GM19463 (cell line): ENCODE data around the gene SPON1.
"Not testable (repeated sequence)": the region's sequence is repeated elsewhere in the genome, so short reads cannot be mapped to it uniquely, and the experiment has no call there.

ENCODE experiments used
- ATAC-seq: cut with Tn5 transposase; IDR thresholded peaks from one replicate; pipeline ENCODE4 v1.9.1; 2021; ENCODE audit warnings: mild to moderate bottlenecking, moderate library complexity; ENCODE audit not compliant: unreplicated experiment

Gene SPON1

GRCh38 chr11:14029971-14030920, 67.7 kb downstream of the SPON1 start:
- no peak for ATAC-seq

GRCh38 chr11:14035526-14035925, 73.0 kb downstream of the SPON1 start:
- ATAC-seq = not testable (repeated sequence)

- ATAC-seq = no peak
Measured at GRCh38 chr11:14036469-14036868, 73.9 kb downstream of the SPON1 start.

GRCh38 chr11:14041040-14041439, 78.5 kb downstream of the SPON1 start:
- no peak for ATAC-seq

GRCh38 chr11:14041565-14041964, 79.0 kb downstream of the SPON1 start:
- ATAC-seq = no peak

GRCh38 chr11:14042686-14043465, 80.4 kb downstream of the SPON1 start:
- ATAC-seq = no peak

- ATAC-seq = no peak
Measured at GRCh38 chr11:14044916-14045315, 82.4 kb downstream of the SPON1 start.

GRCh38 chr11:14045417-14045816, 82.9 kb downstream of the SPON1 start:
- no peak for ATAC-seq

- ATAC-seq = no peak
Measured at GRCh38 chr11:14052198-14052597, 89.7 kb downstream of the SPON1 start.

- no peak for ATAC-seq
Measured at GRCh38 chr11:14054116-14055107, 91.9 kb downstream of the SPON1 start.

- no peak for ATAC-seq
Measured at GRCh38 chr11:14055936-14056335, 93.4 kb downstream of the SPON1 start.

- ATAC-seq = no peak
Measured at GRCh38 chr11:14058061-14058460, 95.5 kb downstream of the SPON1 start.

- ATAC-seq = no peak
Measured at GRCh38 chr11:14059491-14059890, 97.0 kb downstream of the SPON1 start.

- ATAC-seq = no peak
Measured at GRCh38 chr11:14061721-14062120, 99.2 kb downstream of the SPON1 start.

- ATAC-seq = no peak
Measured at GRCh38 chr11:14065141-14065540, 102.6 kb downstream of the SPON1 start.

GRCh38 chr11:14065681-14066080, 103.2 kb downstream of the SPON1 start:
- no peak for ATAC-seq

- ATAC-seq = no peak
Measured at GRCh38 chr11:14067686-14068085, 105.2 kb downstream of the SPON1 start.

- ATAC-seq = no peak
Measured at GRCh38 chr11:14070896-14071295, 108.4 kb downstream of the SPON1 start.

GRCh38 chr11:14073849-14074476, 111.4 kb downstream of the SPON1 start:
- no peak for ATAC-seq
